Measurements from ENCODE around the gene SNRPA1. TPM values are rescaled to one million over a fixed set of nuclear protein-coding genes. Genes with fewer than 3 reads are reported as not detected.
A peak's percentile ranks its signal among the peaks of the same experiment; 100 is the strongest.
"Not testable (repeated sequence)": the region's sequence is repeated elsewhere in the genome, so short reads cannot be mapped to it uniquely, and the experiment has no call there.

The SNRPA1 gene
- 22.0 and 36.3 TPM in 2 replicates for total RNA-seq (2014; rRNA removed; shearing (Covaris generic))

DNA sequence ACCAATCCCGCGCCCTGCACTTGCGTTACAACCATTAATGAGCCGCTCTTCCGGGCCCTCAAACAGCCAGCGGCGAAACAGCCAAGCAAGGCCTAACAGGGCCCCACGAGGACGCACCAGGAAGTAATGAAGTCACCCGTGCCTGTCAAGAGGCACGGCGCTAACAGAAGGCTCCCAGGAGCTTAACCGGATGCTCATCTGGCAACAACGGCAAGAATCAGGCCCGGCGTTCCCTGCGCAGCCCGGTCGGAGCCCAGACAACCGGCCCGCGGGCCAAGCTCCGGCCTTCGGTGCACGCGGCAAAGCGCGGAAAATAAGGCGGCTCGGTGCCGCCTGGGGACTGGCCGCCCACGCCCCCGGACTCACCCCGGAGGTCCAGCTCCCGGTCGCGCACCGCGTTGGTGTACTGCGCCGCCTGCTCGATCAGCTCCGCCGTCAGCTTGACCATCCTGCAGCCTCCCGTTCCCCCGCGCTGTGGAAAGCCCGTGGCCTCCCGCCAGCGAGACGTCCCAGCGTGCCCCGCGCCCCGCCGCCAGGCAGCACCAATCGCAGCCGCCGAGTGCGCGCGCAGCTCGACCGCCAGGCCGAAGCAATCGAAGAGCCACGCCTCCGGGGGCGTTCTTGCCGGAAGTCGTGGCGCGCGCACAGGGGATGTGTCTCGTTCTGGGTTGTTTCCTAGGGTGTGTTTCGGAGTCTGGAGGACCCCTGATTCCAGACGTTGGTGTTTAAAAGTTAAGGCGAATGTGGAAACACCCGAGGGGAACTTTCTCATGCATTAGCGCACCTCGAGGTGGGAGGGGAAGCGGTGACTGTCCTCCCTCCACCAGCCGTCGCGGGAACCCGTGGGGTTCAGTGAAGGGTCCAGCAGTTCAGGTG lies at the start of gene SNRPA1:
Gene SNRPA1 (minus strand): TSS at position 518 of the 876 bp plus-strand sequence. CDS start 70 bp downstream, at position 448.
- DNase-seq (ENCODE audit: low spot score) = peak; percentile 93

DNA sequence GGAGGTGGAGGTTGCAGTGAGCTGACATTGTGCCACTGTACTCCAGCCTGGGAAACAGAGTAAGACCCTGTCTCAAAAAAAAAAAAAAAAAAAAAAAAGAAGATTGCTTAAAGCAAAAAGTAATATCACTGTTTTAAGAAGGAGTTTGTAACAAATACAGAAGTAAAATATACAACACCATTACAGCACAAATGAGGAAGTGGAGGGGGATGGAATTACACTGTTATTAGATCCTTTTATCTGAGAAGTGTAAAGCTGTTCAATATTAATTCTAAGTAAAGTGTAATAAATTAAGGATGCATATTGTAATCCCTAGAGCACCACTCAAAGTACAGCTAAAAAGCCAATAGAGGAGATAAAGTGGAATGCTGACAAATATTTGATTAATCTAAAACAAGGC lies 47.0 kb upstream of the SNRPA1 start:
- DNase-seq (ENCODE audit: low spot score) = no peak

DNA sequence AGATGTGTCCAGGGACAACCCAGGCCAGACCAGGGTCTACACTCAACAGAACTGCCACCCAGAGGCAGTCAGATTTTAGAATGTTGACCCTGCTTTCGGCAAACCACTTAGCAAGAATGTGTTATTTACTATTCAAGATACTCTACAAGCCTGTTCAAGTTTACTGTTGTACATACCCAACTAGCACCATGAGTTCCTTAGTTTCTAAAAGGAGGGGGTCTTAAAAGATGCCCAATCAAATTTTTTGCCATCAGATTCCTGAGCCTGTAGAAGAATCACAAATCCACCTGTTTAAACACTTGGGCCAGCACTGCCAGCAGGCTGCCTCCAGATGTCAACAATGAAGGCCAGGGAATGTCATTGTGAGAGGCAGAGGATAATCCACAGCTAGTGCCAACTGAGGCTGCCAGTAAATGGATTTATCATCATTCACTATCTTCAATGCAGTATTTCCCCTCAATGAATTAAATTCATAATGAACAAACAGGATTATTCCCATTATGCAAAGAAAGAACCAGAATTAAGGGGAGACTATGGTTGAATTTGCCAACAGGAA lies 43.5 kb upstream of the SNRPA1 start:
- DNase-seq (ENCODE audit: low spot score) = no peak

DNA sequence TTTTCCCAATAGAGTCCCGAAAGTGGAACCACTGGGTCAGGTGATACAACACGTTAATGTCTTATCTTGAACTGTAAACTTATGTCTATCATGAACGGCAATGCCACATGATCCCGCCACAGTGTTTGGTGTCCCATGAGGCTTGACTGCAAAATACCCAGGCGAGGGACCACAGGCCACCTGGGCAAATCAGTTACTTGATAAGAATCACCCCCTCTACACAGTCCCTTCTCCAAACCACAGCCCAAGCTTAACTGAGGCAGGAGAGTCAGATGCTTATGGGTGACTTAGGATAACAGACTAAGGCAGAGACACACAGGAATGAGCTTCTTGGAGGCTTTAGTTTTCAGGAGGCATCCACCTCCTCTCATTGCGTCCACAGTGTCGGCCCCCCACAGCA lies 42.9 kb upstream of the SNRPA1 start:
- DNase-seq (ENCODE audit: low spot score) = no peak

DNA sequence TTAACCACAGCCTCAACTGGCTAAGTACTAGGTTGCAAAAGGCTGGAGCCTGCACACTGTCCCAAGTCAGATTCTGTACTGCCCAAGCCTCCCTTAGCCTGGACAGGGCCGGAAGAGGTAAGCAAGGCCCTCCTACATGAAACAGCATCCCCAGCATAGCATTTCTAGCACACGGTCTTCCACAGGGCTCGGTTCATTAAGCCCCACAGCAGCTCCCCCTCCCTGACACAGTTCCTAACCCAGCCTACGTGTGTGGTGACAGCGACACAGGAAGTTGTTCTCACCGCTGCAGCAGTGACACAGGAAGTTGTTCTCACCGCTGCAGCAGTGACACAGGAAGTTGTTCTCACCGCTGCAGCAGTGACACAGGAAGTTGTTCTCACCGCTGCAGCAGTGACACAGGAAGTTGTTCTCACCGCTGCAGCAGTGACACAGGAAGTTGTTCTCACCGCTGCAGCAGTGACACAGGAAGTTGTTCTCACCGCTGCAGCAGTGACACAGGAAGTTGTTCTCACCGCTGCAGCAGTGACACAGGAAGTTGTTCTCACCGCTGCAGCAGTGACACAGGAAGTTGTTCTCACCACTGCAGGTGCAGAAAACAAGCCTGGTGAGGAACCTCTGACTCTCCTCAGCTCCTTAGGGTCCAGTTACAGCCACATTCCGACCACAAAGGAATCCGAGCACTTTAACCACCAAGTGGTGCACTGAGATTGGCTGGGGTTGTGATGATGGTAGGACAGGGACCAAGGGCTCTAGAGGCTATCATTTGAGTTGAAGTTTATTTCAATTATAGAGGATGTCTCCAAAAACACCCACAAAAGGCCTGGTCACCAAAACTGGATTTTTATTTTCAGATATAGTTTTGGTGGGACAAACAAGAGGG lies 39.1 kb upstream of the SNRPA1 start:
- not testable (repeated sequence) for DNase-seq (ENCODE audit: low spot score)

DNA sequence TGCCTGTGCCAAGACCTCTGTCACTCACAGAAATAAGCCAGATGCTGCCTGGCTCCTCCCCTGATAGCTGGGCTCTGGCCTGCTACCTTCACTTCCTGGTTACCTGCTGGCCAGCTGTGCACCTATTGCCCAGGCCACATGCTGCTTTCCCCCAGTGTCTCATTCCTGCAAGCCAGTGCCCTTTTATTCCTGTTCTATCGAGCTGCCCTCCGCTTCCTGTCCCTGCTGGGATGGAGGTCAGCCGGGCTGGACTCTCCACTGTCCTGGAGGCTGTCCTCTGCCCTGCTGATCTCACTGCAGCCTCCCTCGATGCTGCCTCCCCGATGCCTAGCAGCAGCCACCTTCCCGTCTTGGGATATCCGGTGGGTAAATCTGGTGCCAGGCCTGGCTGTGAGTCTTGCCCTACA lies 37.0 kb upstream of the SNRPA1 start:
- no peak for DNase-seq (ENCODE audit: low spot score)

DNA sequence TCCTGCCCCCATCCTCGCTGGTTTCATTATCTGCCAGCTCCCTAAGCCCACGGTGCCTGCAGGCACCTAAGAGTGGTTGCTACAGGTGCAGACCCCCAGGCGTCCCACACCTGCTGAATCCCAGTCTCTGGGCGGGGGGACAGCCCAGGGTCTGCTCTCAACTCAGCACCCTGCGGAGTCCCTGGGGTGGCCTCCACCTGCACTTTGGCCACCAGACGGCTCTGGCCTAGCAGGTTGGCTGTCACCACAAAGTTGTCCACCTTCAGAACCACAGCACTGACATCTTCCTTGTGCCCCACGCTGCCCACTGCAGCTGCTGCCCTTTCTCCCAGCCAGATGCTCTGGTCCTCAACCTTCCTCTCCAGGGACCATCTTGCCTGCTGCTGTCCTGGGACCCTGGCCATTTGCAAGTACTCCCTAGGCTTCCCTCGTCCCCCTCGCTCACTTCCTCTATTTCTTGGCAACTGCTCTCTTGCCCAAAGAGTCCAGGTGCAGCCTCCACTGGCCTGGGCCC lies 34.9 kb upstream of the SNRPA1 start:
- no peak for DNase-seq (ENCODE audit: low spot score)

DNA sequence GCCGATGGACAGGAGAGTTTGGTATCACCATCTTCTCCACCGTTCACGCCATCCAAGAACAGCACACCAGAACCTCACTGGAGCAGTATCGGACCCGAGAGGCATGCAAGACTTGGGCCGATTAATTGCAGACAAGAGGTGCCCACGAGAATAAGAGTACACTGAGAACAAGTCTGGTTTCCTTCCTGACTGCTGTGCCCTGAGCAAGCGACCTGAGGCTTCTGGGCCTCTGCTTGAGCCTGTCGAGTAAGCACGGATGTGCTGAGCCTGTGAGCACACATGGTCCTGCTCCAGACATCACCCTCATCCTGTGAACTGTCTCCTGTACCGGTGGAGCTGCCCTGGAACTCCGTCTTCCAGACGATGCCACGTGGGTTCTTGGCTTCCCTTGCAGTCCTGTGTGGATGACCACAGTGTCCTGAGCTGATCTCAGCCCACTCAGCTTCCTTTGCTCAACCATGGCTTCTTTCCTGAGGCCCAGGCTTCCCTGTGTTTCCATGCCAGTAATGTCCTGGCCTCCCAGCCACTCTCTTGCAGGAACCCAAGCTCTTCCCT lies 34.3 kb upstream of the SNRPA1 start:
- DNase-seq (ENCODE audit: low spot score) = no peak

DNA sequence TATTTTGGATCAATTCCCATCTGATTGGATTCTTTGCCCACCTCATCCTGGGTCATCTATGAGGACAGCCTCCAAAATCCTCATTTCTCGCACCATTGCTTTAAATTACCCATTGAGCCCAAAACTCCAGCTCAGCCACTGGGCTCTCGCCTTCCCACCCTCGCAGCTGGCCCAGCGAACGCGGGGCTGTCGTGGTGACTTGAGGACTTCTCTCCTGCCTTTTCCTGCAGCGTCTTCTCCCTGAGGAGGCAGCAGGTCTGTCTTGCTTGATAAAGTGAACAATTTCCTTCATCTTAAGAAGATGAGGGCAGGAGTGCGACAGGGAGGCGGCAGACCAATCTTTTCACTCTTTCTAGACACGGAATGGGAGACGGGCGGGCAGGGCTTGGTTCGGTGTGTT lies 33.0 kb upstream of the SNRPA1 start:
- DNase-seq (ENCODE audit: low spot score) = no peak

DNA sequence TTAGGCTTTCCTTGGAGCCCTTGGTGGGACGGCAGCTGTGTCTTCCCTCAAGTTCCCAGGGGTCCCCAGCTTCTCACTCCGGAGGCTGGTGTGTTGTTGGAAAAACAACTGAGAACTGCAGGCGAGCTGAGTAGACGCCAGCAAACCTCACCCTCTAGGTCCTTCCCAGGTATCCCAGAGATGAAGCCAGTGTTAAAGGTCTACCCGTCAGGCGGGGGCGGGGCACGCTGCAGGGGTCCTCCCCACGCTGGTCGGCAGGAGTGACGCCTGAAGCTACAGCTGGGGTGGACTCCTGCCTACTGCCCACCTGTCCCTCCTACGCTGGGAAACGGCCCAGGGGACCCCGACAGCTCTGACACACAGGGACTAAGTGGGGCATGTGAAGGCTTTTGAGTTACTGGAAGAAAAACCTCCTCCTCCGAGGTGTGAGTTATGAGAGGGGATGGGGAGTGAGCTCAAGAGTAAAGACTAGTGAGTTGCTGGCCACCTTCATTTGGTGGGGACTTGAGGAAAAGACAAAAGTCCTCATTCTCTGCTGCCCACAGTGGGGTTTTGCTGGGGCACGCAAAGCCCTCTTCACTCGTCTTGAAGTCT lies 32.2 kb upstream of the SNRPA1 start:
- DNase-seq (ENCODE audit: low spot score) = no peak

DNA sequence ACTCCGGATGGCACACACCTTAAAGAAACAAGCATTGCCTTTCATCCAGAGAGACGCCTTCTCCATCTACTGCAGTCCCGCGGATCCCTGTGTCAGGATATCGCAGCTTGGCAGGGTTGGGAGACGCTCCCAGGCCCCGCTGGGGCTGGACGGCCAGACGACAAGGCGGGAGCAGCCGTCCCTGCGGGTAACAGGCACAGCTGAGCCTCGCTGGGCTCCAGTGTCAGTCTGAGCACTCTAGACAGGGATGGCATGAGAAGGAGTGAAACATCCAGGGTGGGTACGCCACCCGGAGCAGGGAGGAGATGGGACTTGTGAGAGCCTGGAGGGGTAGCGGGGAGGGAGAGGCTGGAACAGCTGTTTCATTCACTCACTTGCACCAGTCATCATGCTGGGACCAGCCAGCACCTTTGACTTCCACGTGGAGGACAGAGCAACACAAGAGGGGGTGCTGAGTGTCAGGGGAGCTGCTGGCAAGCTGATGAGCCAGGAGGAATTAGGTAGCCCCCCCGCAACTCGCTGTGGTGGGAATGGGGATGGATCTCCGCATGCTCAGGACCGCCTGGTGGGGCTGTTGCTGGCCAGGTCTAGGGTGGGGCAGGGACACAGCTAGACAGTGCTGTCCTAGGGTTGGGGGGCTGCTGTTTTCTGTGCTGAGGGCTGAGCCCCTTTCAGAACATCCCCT lies 31.6 kb upstream of the SNRPA1 start:
- no peak for DNase-seq (ENCODE audit: low spot score)

DNA sequence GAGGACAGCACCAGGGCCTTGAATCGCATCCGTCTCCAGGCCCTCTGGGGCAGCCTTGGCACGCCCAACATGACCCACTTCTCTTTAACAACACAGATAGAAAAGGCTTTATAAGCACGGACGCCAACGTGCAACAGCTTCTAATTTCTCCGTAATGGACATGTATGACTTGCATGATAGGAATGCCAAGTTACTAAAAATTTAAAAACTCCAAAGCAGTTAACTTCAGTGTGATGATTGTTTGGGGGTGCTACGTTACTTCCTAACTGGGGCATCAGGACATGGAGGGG lies 30.9 kb upstream of the SNRPA1 start:
- no peak for DNase-seq (ENCODE audit: low spot score)

DNA sequence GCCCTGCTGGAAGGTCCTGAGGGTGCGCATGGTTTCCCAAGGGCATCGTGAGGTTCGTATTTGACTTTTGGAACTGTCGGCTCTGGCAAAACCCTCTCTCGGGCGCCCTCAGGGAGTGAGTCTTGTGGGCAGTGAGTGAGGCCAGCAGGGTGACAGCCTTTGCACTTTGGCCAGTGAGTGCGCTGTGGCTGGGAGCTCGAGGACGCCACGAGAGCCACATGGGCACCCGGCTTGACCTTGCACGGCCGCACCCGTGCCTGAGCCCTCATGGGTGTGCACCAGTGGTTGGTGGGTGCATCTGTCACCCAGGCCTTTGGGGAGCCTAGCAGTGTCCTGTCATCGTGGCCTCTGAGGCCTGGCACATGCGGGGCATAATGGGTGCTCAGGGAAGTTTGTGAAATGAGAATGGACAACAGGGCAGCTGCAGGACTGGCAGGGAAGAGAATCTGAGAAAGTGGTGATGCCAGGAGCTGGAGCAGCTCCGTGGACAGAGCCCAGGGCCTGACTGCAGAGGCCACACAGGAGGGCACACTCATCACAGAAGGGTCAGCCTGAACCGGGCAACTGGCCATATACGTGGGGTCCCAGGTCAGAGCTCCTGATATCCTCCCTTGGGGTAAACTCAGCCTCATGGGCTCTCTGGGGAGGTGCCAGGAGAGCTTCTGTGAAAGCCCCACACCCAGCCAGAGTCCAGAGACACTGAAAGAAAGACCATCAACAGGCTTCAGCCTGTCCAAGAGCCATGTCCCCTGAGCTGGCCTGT lies 30.4 kb upstream of the SNRPA1 start:
- no peak for DNase-seq (ENCODE audit: low spot score)

DNA sequence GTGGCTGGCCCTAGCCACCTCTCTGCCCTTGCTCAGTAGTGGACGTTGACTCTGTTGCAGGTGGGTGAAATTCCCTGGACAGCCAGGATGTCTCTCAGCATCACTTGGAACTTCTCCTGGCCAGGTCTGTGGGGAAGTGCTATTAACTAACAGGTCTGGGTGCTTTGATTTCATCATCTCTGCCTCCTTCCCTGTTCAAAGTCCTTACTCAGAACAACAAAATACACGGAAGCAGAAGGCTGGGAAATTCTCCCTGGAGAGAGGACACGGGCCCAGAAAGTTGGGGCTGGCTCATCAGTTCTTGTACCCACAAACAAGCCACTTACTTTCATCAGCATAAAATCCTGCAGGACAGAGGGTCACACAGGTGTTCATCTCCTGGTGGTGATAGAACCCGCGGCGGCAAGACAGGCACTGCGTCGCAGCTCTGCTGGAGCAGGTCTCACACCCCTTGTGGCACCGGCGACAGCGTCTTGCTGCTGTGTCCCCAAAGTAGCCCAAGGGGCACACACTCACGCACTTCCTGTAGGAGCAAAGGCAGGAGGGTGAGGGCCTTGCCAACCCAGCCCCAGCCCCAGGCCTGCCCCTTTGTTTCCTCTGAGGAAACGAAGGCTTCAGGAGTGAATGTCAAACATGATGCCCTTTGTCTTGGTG lies 29.6 kb upstream of the SNRPA1 start:
- no peak for DNase-seq (ENCODE audit: low spot score)

DNA sequence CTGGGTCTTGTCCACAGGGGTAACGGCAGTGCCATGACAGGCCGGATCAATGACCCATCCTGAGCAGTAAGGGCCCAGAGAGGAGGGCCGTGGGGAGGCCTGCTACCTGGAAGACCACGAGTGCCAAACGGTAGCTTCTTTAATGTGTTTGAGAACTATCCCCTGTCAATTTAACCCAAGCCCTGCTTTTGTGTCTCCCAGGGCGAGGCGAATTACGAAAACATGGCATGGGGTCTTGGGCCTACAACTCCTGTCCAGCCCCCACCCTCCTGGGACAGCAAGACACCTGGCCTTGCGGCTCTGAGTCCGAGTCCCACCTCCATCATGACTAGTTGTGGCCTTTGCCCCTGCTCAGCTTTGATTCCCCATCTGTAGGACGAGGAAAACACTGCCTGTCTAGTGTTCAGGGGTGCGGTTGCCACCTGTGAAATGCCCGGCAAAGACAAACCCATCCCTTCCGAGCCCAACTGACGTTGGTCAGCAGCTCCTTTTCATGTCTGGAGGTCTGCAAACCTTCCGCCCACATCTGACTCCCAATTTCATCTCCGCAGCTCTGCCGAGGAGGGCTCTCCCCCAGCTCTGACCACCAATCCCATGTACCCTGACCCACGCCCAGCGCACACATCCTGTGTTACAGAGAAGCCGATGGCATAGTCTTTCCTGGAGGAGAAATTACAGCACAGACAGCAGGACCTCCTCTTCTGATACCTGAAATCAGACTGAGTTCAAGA lies 28.9 kb upstream of the SNRPA1 start:
- DNase-seq (ENCODE audit: low spot score) = no peak

DNA sequence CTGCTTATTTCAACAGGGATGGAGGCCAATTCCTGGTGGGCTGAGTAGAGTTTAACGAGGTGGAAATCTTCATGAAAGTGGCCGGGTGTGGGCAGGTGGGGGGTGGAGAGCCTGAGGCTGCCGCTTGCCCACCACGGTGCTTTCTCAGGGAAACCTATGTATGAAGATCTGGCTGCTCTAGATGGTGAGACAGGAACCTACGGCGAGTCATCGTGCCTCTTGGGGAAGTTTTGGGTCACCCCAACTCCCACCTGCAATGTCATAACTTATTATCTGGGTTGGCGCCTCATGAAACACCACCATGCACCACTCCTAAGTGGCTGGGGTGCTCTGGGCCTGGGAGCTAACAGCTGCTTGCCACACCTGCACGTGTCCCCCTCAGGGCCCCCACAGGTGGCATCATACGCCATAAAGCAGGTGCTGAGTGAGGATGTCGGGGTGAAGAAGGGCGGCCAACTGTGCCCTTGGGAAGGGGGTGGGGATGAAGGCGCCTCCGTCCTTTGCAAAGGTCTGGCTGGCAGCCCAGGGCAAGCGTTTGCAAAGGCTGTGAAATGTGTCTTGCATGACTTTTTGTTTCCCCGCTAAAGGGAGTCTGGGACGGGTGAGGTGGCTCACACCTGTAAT lies 27.9 kb upstream of the SNRPA1 start:
- no peak for DNase-seq (ENCODE audit: low spot score)

DNA sequence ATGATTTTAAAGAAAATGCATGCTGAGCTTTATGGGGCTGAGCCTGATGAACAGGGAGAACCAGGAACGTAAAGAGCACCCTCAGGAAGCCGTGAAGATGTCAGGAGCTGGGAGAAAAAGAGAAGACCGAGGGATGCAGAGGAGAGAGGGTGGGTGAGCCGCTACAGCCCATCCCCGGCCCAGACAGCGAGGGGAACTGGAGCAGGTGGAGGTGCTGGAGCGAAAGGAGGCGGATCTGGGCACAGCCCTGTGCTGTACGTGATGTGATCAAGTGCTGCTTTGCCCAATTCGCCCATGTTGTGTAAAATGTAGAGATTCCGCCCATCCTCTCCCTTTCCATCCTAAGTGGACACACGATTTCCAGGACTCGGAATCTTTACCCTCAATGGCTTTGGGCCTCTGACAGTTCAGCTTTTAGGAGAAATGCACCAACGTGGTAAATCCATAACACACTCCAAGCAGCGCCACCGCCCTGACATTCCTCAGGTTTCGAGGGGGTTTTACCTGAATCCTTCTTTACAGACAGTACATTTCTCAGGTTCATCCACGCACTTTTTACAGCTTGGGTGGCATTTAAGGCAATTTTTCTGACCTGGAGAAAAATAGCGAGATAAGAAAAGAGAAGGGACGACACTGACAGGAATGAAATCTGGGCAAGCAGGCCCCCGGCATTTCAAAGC lies 27.1 kb upstream of the SNRPA1 start:
- DNase-seq (ENCODE audit: low spot score) = no peak

DNA sequence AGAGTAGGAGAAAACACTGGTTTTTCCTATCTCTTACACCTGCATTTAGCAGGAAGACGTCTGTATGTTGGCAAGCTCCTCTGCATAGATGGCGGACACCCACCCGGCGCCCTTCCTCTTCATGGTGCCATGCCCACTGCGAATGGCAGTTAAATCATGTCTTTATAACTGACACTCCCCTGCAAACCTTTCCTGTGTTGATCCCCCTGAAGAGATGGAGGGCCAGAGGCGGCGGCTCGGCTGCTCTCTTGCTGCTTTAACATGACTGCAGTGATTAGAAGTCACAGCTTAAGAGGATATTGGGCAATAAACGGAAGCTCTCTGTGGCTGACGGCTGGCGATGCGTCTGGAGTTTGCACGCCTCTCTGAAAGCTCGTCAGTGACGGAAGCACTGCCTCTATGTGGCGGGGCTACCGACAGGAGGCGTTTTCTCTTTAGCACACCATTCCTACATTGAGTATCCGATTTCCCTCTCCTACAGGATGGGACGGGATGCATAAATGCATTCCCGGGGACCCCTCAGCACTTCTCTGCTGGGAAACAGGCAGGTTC lies 25.5 kb upstream of the SNRPA1 start:
- peak; percentile 80 for DNase-seq (ENCODE audit: low spot score)

Data from H4 (cell line).